Measurements from ENCODE around the gene CLEC5A. TPM values are rescaled to one million over a fixed set of nuclear protein-coding genes. Genes with fewer than 3 reads are reported as not detected.

Gene CLEC5A
- polyA plus RNA-seq, 3 donors: 9.6 to 15.2 (median 10.0) TPM

- Histone ChIP-seq H3K9ac (ENCODE audit: insufficient read depth, low read length, poor library complexity, severe bottlenecking) (no peak overlapping the region), H3K4me3 (replicated peaks in 1 of 3; ENCODE audit: low read depth in 2 of 3, low read length in 3 of 3) (no peak overlapping the region), H2AFZ (ENCODE audit: insufficient read depth, low read depth, low read length, poor library complexity, severe bottlenecking) (no peak overlapping the region), H3K27ac (ENCODE audit: low read depth in 1 of 2, low read length in 2 of 2) (peak overlapping the region in 1 of 2 donors; percentile 53), H3K27me3 (ENCODE audit: control insufficient read depth in 2 of 2, insufficient read depth in 2 of 2, low read length in 2 of 2) (no peaks in the 10 kb centered on the region), H3K4me2 (replicated peaks; ENCODE audit: extremely low read depth, low read length, poor library complexity, severe bottlenecking) (no peak overlapping the region), H3K79me2 (ENCODE audit: insufficient read depth, low read length) (peaks cover 17% of the 10 kb centered on the region), H4K20me1 (ENCODE audit: insufficient read depth, low read length) (no peaks in the 10 kb centered on the region), H3K4me1 (ENCODE audit: control insufficient read depth in 1 of 2, insufficient read depth in 2 of 2, low read length in 2 of 2) (peaks cover 80 to 90% of the 10 kb centered on the region in 2 donors), H3K9me3 (replicated peaks in 1 of 2; ENCODE audit: control insufficient read depth in 1 of 2, insufficient read depth in 1 of 2, low read length in 2 of 2) (no peaks in the 10 kb centered on the region), H3K36me3 (replicated peaks in 1 of 2; ENCODE audit: control insufficient read depth in 1 of 2, insufficient read depth in 2 of 2, low read length in 2 of 2) (no peaks in the 10 kb centered on the region)
- H3K9me3 Mint-ChIP-seq: peaks cover 0 to 2% (median 0%) of the 10 kb centered on the region in 7 donors
- no peak for TF ChIP-seq CTCF (IDR thresholded peaks at IDR 0.05)
- 0% methylated on average over 1 of the region's 1 CpG for WGBS (ENCODE audit: insufficient coverage)
- peak; percentile 57 to 87 (median 86) for DNase-seq
- intact Hi-C loops (cut with micrococcal nuclease): no loop called here
- H3K27ac Mint-ChIP-seq: peak overlapping the region; percentile 38 to 92 (median 81)
- peaks cover 81% of the 10 kb centered on the region for H3K4me1 Mint-ChIP-seq
- no peaks in the 10 kb centered on the region for H3K36me3 Mint-ChIP-seq
- no peak overlapping the region for H3K4me3 Mint-ChIP-seq
- no peaks in the 10 kb centered on the region for H3K27me3 Mint-ChIP-seq (ENCODE audit: low read depth in 3 of 3)
Observed at GRCh38 chr7:141950806-141951205, 4.0 kb upstream of the CLEC5A start.

- Histone ChIP-seq H3K4me1 (ENCODE audit: control insufficient read depth in 1 of 2, insufficient read depth in 2 of 2, low read length in 2 of 2) (peaks cover 81 to 92% of the 10 kb centered on the region in 2 donors), H3K9me3 (replicated peaks in 1 of 2; ENCODE audit: control insufficient read depth in 1 of 2, insufficient read depth in 1 of 2, low read length in 2 of 2) (no peaks in the 10 kb centered on the region), H3K79me2 (ENCODE audit: insufficient read depth, low read length) (peaks cover 17% of the 10 kb centered on the region), H4K20me1 (ENCODE audit: insufficient read depth, low read length) (no peaks in the 10 kb centered on the region), H3K4me3 (replicated peaks in 1 of 3; ENCODE audit: low read depth in 2 of 3, low read length in 3 of 3) (no peak overlapping the region), H3K27me3 (ENCODE audit: control insufficient read depth in 2 of 2, insufficient read depth in 2 of 2, low read length in 2 of 2) (no peaks in the 10 kb centered on the region), H3K4me2 (replicated peaks; ENCODE audit: extremely low read depth, low read length, poor library complexity, severe bottlenecking) (no peak overlapping the region), H3K9ac (ENCODE audit: insufficient read depth, low read length, poor library complexity, severe bottlenecking) (no peak overlapping the region), H2AFZ (ENCODE audit: insufficient read depth, low read depth, low read length, poor library complexity, severe bottlenecking) (no peak overlapping the region), H3K36me3 (replicated peaks in 1 of 2; ENCODE audit: control insufficient read depth in 1 of 2, insufficient read depth in 2 of 2, low read length in 2 of 2) (no peaks in the 10 kb centered on the region), H3K27ac (ENCODE audit: low read depth in 1 of 2, low read length in 2 of 2) (peak overlapping the region in 1 of 2 donors; percentile 53)
- H3K9me3 Mint-ChIP-seq: peaks cover 0 to 2% (median 0%) of the 10 kb centered on the region in 7 donors
- intact Hi-C loops (cut with micrococcal nuclease): loop anchor here in 1 of 2 donors (5.0 to 10.0 kb wide), 2 partner anchors 63 to 295 kb away; no protein-coding TSS in a partner anchor
- H3K4me3 Mint-ChIP-seq: no peak overlapping the region
- no peaks in the 10 kb centered on the region for H3K27me3 Mint-ChIP-seq (ENCODE audit: low read depth in 3 of 3)
- TF ChIP-seq CTCF (IDR thresholded peaks at IDR 0.05): no peak
- peaks cover 84% of the 10 kb centered on the region for H3K4me1 Mint-ChIP-seq
- no peaks in the 10 kb centered on the region for H3K36me3 Mint-ChIP-seq
- 86% methylated on average over 3 of the region's 3 CpGs for WGBS (ENCODE audit: insufficient coverage)
- DNase-seq: no peak
- H3K27ac Mint-ChIP-seq: peak overlapping the region in 6 of 7 donors; percentile 40 to 92 (median 56)
Observed at GRCh38 chr7:141949911-141950310, 3.1 kb upstream of the CLEC5A start.
